ENCODE measurements around the gene PEAK3.

GRCh38 chr19:2320049-2320448 lies 38.1 kb upstream of the PEAK3 start:
- no peak for TF ChIP-seq CTCF (IDR thresholded peaks at IDR 0.05)
- no peak for TF ChIP-seq POLR2A (IDR thresholded peaks at IDR 0.05)

All from thyroid gland (tissue), 4 donors.